Esophagus squamous epithelium (tissue), 4 donors: Measurements from ENCODE around the gene RTN4RL2.

Source experiments
- POLR2A ChIP-seq, 4 donors: fragments of 450-650 bp; IDR thresholded peaks; one replicate each; pipeline ENCODE4 v1.6.1; 2017; ENCODE audit warnings: antibody characterized with exemption in 4 of 4, mild to moderate bottlenecking in 4 of 4, moderate library complexity in 3 of 4
- TF ChIP-seq, protein P1 (sequence below), 6 experiments: fragments of 450-650 bp in 4 of 6; fragments of 200-600 bp in 2 of 6; sonication (generic) in 2 of 6; IDR thresholded peaks; one replicate each; pipeline ENCODE4 v1.5.1; 2016 to 2019; ENCODE audit warnings: antibody characterized with exemption in 6 of 6, mild to moderate bottlenecking in 4 of 6, moderate library complexity in 4 of 6

GRCh38 chr11:57512646-57513451 lies 52.5 kb downstream of the RTN4RL2 start:
- TF ChIP-seq, protein P1, sequence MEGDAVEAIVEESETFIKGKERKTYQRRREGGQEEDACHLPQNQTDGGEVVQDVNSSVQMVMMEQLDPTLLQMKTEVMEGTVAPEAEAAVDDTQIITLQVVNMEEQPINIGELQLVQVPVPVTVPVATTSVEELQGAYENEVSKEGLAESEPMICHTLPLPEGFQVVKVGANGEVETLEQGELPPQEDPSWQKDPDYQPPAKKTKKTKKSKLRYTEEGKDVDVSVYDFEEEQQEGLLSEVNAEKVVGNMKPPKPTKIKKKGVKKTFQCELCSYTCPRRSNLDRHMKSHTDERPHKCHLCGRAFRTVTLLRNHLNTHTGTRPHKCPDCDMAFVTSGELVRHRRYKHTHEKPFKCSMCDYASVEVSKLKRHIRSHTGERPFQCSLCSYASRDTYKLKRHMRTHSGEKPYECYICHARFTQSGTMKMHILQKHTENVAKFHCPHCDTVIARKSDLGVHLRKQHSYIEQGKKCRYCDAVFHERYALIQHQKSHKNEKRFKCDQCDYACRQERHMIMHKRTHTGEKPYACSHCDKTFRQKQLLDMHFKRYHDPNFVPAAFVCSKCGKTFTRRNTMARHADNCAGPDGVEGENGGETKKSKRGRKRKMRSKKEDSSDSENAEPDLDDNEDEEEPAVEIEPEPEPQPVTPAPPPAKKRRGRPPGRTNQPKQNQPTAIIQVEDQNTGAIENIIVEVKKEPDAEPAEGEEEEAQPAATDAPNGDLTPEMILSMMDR (IDR thresholded peaks at IDR 0.05), result no peak
- TF ChIP-seq POLR2A (IDR thresholded peaks at IDR 0.05), result no peak
